ENCODE measurements around the gene PRKCH.

The PRKCH gene

DNA sequence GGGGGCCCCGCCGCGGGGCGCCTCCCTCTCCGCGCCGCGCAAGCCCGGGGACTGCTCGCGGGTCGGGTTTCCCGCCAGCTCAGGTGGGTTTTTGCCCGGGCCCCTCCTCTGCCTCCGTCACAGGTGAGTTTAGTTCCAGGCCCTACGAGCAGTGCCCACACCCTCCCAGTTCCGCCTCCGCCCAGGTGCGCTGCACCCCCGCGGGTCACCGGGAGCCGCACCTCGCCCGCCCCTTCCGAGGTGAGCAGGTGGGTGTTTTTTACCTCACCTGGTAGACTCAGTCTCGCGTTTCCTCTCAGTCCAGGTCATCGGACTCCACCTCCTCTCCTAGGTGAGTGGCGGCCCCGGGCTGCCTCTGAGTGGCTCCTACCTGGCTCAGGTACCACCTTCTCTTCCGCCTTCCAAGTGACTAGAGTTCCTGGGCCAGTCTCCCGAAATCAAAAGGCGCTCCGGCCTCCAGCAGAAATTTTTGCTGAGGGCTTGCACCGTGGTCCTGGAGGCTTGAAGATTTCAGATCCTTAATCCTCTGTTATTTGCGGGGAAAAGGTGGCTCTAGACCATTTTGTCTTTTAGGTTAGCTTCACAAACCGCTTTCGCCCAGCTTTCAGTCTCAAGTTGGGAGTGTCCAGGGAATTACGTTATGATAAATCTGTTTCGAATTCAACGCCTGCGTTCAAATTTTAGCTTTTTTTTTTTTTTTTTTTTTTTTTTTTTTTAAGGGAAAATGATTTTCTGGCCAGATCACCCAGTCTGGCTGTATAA lies 40.0 kb upstream of the PRKCH start, which contains the start of gene TMEM30B:
TMEM30B (minus strand) TSS at position 153 of the 762 bp plus-strand sequence. CDS start 191 bp downstream, outside the sequence.
- TF ChIP-seq, protein P1, sequence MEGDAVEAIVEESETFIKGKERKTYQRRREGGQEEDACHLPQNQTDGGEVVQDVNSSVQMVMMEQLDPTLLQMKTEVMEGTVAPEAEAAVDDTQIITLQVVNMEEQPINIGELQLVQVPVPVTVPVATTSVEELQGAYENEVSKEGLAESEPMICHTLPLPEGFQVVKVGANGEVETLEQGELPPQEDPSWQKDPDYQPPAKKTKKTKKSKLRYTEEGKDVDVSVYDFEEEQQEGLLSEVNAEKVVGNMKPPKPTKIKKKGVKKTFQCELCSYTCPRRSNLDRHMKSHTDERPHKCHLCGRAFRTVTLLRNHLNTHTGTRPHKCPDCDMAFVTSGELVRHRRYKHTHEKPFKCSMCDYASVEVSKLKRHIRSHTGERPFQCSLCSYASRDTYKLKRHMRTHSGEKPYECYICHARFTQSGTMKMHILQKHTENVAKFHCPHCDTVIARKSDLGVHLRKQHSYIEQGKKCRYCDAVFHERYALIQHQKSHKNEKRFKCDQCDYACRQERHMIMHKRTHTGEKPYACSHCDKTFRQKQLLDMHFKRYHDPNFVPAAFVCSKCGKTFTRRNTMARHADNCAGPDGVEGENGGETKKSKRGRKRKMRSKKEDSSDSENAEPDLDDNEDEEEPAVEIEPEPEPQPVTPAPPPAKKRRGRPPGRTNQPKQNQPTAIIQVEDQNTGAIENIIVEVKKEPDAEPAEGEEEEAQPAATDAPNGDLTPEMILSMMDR (IDR thresholded peaks at IDR 0.05; ENCODE audit: low read depth, low read length) = no peak
- peak within 1 kb of the TSS; percentile 40 for H3K4me3 ChIP-seq (ENCODE audit: low read depth, low read length)

DNA sequence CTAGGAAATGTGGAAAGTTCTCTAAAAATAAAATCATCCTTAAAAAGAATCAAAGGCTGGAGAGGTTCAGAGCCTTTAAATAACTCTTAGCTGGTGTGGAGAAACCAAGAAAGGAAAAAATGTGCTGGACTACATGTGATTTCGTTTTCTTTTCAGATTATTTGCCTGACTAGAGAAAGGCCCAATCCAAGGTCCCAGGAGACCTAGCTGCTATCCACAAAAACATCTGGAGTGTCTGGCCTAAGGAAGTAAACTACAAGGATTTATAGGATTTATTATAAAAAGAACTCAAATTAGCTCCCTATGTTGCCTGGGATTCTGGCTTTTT lies 39.5 kb upstream of the PRKCH start:
- TF ChIP-seq, protein P1 (IDR thresholded peaks at IDR 0.05; ENCODE audit: low read depth, low read length) = no peak
- H3K4me3 ChIP-seq (ENCODE audit: low read depth, low read length) = no peak overlapping the region

DNA sequence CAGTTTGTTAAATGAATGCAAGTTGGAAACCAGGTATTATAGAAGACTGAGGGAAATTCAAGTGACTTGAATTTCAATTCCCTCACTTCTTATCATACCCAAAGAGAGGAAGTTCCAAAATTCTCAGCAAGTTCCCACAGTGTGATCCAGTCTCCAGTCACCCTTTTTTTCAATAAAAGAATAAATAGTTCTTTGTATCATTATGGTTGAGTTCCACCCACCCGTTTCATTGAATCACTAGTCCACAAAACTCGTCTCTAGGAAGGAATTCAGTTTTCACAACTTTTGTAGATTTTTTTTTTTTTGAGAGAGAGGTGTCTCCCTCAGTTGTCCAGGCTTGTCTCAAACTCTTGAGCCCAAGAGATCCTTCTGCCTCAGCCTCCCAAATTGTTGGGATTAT lies 38.6 kb upstream of the PRKCH start:
- TF ChIP-seq, protein P1 (IDR thresholded peaks at IDR 0.05; ENCODE audit: low read depth, low read length) = no peak
- H3K4me3 ChIP-seq (ENCODE audit: low read depth, low read length) = no peak overlapping the region

DNA sequence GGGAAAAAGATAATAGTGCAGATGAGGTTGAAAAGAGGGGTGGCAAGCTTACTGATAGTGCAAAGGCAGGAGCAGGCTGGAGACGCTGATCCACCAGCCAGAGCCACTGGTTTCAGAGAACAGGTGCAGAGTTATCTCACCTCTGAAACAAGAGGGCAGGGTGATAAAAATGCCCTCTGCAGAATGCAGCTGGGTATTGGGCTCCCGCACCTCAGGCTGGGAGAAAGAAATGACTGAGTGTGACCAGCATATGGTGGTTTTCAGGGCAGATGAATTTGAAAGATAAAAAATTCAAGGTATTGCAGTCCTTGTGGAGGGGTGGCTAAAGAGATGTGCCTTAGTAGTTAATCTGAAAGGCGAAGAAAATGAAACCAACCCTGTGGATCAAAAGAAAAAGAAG lies 37.4 kb upstream of the PRKCH start:
- H3K4me3 ChIP-seq (ENCODE audit: low read depth, low read length) = no peak overlapping the region
- TF ChIP-seq, protein P1 (IDR thresholded peaks at IDR 0.05; ENCODE audit: low read depth, low read length) = no peak

DNA sequence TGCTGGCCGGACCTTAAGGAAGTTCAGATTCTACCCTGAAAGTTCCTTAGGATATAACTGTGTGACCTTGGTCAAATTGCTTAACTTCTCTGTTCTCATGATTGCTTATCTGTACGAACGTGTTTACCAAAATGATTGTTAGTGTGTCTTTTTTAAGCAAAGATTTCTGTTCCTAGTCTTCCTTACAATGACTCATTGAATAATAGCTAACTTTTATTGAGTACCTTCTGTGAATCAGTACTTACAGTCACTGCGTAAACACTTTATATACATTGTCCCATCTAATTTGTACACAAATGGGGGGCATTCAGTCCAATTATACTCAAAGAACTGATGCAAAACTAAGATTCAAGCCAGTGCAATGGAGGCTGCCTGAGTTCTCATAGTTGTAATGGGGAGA lies 36.0 kb upstream of the PRKCH start:
- no peak overlapping the region for H3K4me3 ChIP-seq (ENCODE audit: low read depth, low read length)
- TF ChIP-seq, protein P1 (IDR thresholded peaks at IDR 0.05; ENCODE audit: low read depth, low read length) = no peak

DNA sequence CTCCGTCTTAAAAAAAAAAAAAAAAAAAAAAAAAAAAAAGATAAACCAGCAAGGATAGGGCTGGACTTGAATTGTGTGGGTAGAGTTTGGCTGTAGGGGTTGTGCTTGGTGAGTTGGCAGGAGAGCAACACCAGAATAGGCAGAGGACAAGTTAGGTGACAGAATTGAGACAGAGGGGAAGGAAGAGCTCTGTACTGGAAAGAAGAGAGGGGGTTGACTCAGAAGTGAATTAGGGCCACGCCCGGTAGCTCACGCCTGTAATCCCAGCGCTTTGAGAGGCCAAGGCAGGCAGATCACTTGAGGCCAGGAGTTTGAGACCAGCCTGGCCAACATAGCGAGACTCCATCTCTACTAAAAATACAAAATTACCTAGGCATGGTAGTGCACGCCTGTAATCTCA lies 34.2 kb upstream of the PRKCH start:
- TF ChIP-seq, protein P1 (IDR thresholded peaks at IDR 0.05; ENCODE audit: low read depth, low read length) = no peak
- H3K4me3 ChIP-seq (ENCODE audit: low read depth, low read length) = no peak overlapping the region

DNA sequence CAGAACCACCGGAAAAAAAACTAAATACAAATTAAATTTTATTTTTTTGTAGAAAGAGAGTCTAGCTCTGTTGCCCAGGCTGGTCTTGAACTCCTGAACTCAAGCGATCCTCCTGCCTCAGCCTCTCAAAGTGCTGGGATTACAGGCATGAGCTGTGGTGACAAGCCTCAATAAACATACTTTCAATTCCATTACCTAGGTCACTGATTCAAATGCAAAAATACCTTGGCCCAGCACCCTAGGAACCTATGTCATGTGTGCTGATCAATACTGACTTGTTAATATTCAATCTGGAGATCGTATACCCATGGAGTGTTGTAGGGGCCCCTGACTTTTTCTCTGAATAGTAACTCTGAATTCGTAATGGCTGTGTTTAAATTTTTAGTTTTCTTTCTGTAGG lies 33.2 kb upstream of the PRKCH start:
- no peak overlapping the region for H3K4me3 ChIP-seq (ENCODE audit: low read depth, low read length)
- TF ChIP-seq, protein P1 (IDR thresholded peaks at IDR 0.05; ENCODE audit: low read depth, low read length) = no peak

Data from WI38 (cell line).